ENCODE measurements around the gene MLLT6.

The MLLT6 gene

GRCh38 chr17:38671939-38672720 lies 32.9 kb upstream of the MLLT6 start:
- H3K27ac ChIP-seq, result no peak overlapping the region
- no peak for TF ChIP-seq ZFX (IDR thresholded peaks at IDR 0.05; ENCODE audit: borderline replicate concordance)
- no peak for TF ChIP-seq CTCF (IDR thresholded peaks at IDR 0.05)

- TF ChIP-seq CTCF (IDR thresholded peaks at IDR 0.05), result no peak
- TF ChIP-seq ZFX (IDR thresholded peaks at IDR 0.05; ENCODE audit: borderline replicate concordance), result no peak
These were observed 32.0 kb upstream of the MLLT6 start for GRCh38 chr17:38672788-38673706.

GRCh38 chr17:38673707-38674013 lies 31.4 kb upstream of the MLLT6 start:
- TF ChIP-seq CTCF (IDR thresholded peaks at IDR 0.05), result no peak
- TF ChIP-seq ZFX (IDR thresholded peaks at IDR 0.05; ENCODE audit: borderline replicate concordance), result no peak
- H3K27ac ChIP-seq, result no peak overlapping the region

More at GRCh38 chr17:38672788-38673706, 32.0 kb upstream of the MLLT6 start:
- H3K27ac ChIP-seq, result no peak overlapping the region

GRCh38 chr17:38674014-38674748 lies 30.9 kb upstream of the MLLT6 start:
- H3K27ac ChIP-seq, result peak overlapping the region; percentile 61
- no peak for TF ChIP-seq CTCF (IDR thresholded peaks at IDR 0.05)
- no peak for TF ChIP-seq ZFX (IDR thresholded peaks at IDR 0.05; ENCODE audit: borderline replicate concordance)

GRCh38 chr17:38674749-38675615 lies 30.1 kb upstream of the MLLT6 start, which contains the start of gene EPOP:
Gene EPOP (minus strand): TSS chr17:38674957. CDS start chr17:38674495, 462 bp downstream.
- H3K27ac ChIP-seq, result peak within 1 kb of the TSS; percentile 61
- TF ChIP-seq CTCF (IDR thresholded peaks at IDR 0.05) (no peak), ZFX (IDR thresholded peaks at IDR 0.05; ENCODE audit: borderline replicate concordance) (no peak)

- TF ChIP-seq CTCF (IDR thresholded peaks at IDR 0.05) (peak; percentile 93), ZFX (IDR thresholded peaks at IDR 0.05; ENCODE audit: borderline replicate concordance) (no peak)
- H3K27ac ChIP-seq, result peak overlapping the region; percentile 41
These were observed 28.2 kb upstream of the MLLT6 start for GRCh38 chr17:38676706-38677504.

All from 22Rv1 (cell line).